HCEC 1CT (cell line): ENCODE measurements around the gene DTNBP1.
"Not testable (repeated sequence)": the region's sequence is repeated elsewhere in the genome, so short reads cannot be mapped to it uniquely, and the experiment has no call there.

Experiments used
- DNase-seq: peaks from one replicate; pipeline ENCODE4 v3.0.0-alpha.2; 2017

Gene DTNBP1

GRCh38 chr6:15666896-15667295 is 4.1 kb upstream of the DTNBP1 start:
- DNase-seq: not testable (repeated sequence)

- DNase-seq: no peak
Measured at GRCh38 chr6:15665237-15665636, 2.4 kb upstream of the DTNBP1 start.

GRCh38 chr6:15663130-15663871 is 473 bp upstream of the DTNBP1 start:
- no peak for DNase-seq

GRCh38 chr6:15661853-15662325 is 939 bp downstream of the DTNBP1 start:
- no peak for DNase-seq

- DNase-seq: no peak
Measured at GRCh38 chr6:15659181-15659580, 3.6 kb downstream of the DTNBP1 start.

- DNase-seq: no peak
Measured at GRCh38 chr6:15658181-15658744, 4.6 kb downstream of the DTNBP1 start.

GRCh38 chr6:15657290-15657689 is 5.5 kb downstream of the DTNBP1 start:
- DNase-seq: no peak

- no peak for DNase-seq
Measured at GRCh38 chr6:15656145-15656544, 6.7 kb downstream of the DTNBP1 start.

GRCh38 chr6:15654250-15654649 is 8.6 kb downstream of the DTNBP1 start:
- no peak for DNase-seq

GRCh38 chr6:15653581-15653980 is 9.2 kb downstream of the DTNBP1 start:
- DNase-seq: no peak

- peak; percentile 5 for DNase-seq
Measured at GRCh38 chr6:15650004-15650559, 12.7 kb downstream of the DTNBP1 start.

- DNase-seq: no peak
Measured at GRCh38 chr6:15644904-15645303, 17.9 kb downstream of the DTNBP1 start.

GRCh38 chr6:15643542-15643941 is 19.3 kb downstream of the DTNBP1 start:
- DNase-seq: no peak

GRCh38 chr6:15642276-15642675 is 20.6 kb downstream of the DTNBP1 start:
- DNase-seq: no peak

GRCh38 chr6:15638373-15638772 is 24.5 kb downstream of the DTNBP1 start:
- no peak for DNase-seq

- no peak for DNase-seq
Measured at GRCh38 chr6:15631432-15631831, 31.4 kb downstream of the DTNBP1 start.

GRCh38 chr6:15630202-15630601 is 32.6 kb downstream of the DTNBP1 start:
- DNase-seq: no peak

GRCh38 chr6:15629487-15629886 is 33.3 kb downstream of the DTNBP1 start:
- DNase-seq: no peak

GRCh38 chr6:15628499-15629131 is 34.2 kb downstream of the DTNBP1 start:
- peak; percentile 75 for DNase-seq

GRCh38 chr6:15627821-15628220 is 35.0 kb downstream of the DTNBP1 start:
- DNase-seq: peak; percentile 45

GRCh38 chr6:15626878-15627674 is 35.8 kb downstream of the DTNBP1 start:
- DNase-seq: no peak

- no peak for DNase-seq
Measured at GRCh38 chr6:15626160-15626559, 36.7 kb downstream of the DTNBP1 start.
